ENCODE results near the gene ATP2A2. TPM values are rescaled to one million over a fixed set of nuclear protein-coding genes. Genes with fewer than 3 reads are reported as not detected.

ATP2A2 gene
- total and polyA plus RNA-seq, 3 experiments from 2014 or later: 4.8 to 199 (median 199) TPM

DNA sequence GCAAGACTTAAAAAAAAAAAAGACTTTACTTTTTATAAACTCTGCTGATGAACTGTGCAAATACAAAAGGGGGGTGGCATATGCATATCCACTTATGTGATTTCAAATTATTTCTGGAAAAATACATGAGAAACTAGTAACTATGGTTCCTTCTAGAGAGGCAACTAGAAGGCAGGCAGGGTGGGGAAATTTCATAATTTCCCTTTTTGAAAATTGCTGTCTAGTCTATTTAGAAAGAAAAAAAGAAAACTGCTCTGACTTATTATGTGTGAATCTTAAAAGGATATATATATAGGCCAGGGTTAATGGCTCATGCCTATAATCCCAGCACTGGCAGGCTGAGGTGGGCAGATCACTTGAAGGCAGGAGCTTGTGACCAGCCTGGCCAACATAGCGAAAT, 80.2 kb downstream of the ATP2A2 start:
- no peaks in the 10 kb centered on the region for H3K27me3 Mint-ChIP-seq
- Histone ChIP-seq H3K27me3 (ENCODE audit: insufficient read depth, low read length, poor library complexity, severe bottlenecking) (no peaks in the 10 kb centered on the region), H3K4me1 (ENCODE audit: insufficient read depth, low read length) (no peaks in the 10 kb centered on the region), H3K36me3 (ENCODE audit: insufficient read depth, low read length) (no peaks in the 10 kb centered on the region), H3K9me3 (ENCODE audit: low read length) (no peaks in the 10 kb centered on the region), H3K27ac (ENCODE audit: low read depth, low read length) (no peak overlapping the region), H3K4me3 (ENCODE audit: low read length) (no peak overlapping the region)
- no peak overlapping the region for H3K27ac Mint-ChIP-seq
- H3K4me1 Mint-ChIP-seq: no peaks in the 10 kb centered on the region
- H3K4me3 Mint-ChIP-seq: peak overlapping the region in 1 of 7 donors; percentile 79
- no peak for DNase-seq
- ChIA-PET CTCF (interaction anchor here (1.2 kb wide), 1 partner anchor 70 kb away, joined by 3 read pairs; no protein-coding TSS in a partner anchor), POLR2A (interaction anchor here (1.0 kb wide), 1 partner anchor 70 kb away, joined by 3 read pairs; no protein-coding TSS in a partner anchor)
- no peaks in the 10 kb centered on the region for H3K9me3 Mint-ChIP-seq
- H3K36me3 Mint-ChIP-seq: no peaks in the 10 kb centered on the region

DNA sequence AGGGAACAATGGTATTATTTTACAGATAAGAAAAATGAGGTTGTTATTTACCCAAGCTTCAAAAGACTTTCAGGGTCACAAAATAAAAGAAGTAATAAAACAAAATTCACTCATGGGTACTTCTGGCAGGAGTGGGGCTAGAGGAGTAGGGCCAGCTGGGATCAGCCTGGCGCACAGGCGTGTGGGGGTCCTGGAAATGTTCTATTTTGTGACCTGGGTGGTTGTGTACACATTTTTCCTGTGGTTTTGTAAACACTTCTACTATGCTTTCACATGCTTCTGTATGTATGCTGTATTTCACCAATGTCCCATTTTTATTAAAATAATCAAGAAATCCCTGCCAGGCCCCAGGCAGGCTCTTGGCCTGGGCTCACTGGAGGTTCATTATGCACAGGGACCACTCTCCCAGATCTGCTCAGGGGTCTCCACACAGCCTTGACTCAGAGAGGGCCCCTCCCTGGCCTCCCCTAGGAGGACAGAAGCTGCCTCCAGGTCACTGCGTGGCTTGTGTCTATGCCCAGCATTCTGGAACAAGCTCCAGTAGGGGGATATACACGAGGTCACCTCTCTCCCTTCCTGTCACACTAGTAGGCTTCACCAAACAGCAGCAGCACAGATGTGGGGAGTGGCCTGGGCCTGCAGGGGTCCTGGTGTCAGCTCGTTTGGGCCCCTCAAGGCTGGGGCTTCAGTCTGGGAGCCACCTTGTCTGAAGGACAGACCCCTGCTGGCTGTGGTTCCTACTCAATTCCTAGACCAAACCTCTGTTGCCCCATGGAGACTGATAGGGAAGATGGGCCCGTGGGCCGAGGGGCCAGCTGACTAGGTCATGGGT, 84.7 kb downstream of the ATP2A2 start:
- Mint-ChIP-seq H3K27ac (peak overlapping the region in 2 of 8 donors; percentile 9 to 17), H3K4me1 (no peaks in the 10 kb centered on the region), H3K27me3 (no peaks in the 10 kb centered on the region), H3K9me3 (no peaks in the 10 kb centered on the region), H3K36me3 (no peaks in the 10 kb centered on the region), H3K4me3 (no peak overlapping the region)
- H3K4me1 ChIP-seq (ENCODE audit: insufficient read depth, low read length): no peaks in the 10 kb centered on the region
- no peaks in the 10 kb centered on the region for H3K9me3 ChIP-seq (ENCODE audit: low read length)
- no peaks in the 10 kb centered on the region for H3K27me3 ChIP-seq (ENCODE audit: insufficient read depth, low read length, poor library complexity, severe bottlenecking)
- CTCF ChIA-PET: no interaction called here
- no peaks in the 10 kb centered on the region for H3K36me3 ChIP-seq (ENCODE audit: insufficient read depth, low read length)
- POLR2A ChIA-PET: no interaction called here
- H3K27ac ChIP-seq (ENCODE audit: low read depth, low read length): no peak overlapping the region
- no peak for DNase-seq
- H3K4me3 ChIP-seq (ENCODE audit: low read length): no peak overlapping the region

DNA sequence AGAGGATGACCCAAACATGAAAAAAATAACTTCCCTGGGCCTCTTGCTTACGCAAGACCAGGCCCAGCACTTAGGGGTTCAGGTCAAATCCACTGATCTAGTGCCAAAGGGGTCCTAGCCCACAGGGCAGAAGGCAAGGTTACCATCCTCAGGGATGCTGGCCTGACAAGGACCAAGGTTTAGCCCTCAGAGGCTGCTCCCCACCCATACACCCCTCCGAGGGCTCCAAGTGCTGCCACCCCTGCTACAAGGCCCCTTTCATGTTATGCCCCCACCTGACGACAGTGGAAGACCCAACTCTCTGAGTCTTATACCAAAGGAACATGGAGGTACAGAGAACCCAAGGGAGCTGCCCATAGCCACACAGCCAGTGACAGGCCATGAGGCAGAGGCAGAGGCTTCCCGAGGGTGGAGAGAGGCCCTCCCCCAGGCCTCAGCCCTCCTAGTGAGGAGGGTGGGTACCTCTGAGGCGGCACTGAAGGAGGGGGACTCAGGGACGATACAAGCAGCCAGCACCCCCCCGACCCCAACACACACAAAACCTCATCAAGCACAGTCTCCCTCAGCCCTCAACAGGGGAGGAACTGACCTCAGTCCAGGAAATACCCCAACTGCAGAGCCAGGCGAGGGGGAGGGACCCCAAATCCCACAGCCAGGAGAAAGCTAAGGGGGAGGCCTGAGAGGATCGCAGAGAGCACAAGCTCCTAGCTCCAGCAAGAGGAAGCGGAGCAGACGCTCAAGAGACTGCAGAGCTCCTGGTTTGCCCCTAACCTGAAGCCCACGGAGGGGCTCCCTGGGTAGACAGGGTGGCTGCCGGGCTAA, 85.5 kb downstream of the ATP2A2 start:
- Histone ChIP-seq H3K9me3 (ENCODE audit: low read length) (no peaks in the 10 kb centered on the region), H3K27ac (ENCODE audit: low read depth, low read length) (no peak overlapping the region), H3K4me1 (ENCODE audit: insufficient read depth, low read length) (no peaks in the 10 kb centered on the region), H3K4me3 (ENCODE audit: low read length) (no peak overlapping the region), H3K36me3 (ENCODE audit: insufficient read depth, low read length) (no peaks in the 10 kb centered on the region), H3K27me3 (ENCODE audit: insufficient read depth, low read length, poor library complexity, severe bottlenecking) (no peaks in the 10 kb centered on the region)
- Mint-ChIP-seq H3K27ac (peak overlapping the region in 1 of 8 donors; percentile 50), H3K36me3 (peaks cover 0 to 2% (median 0%) of the 10 kb centered on the region in 3 donors), H3K9me3 (no peaks in the 10 kb centered on the region), H3K27me3 (no peaks in the 10 kb centered on the region), H3K4me3 (no peak overlapping the region), H3K4me1 (peaks cover 0 to 1% (median 1%) of the 10 kb centered on the region in 3 donors)
- ChIA-PET CTCF (interaction anchor here (1.0 kb wide), 1 partner anchor 65 kb away, joined by 3 read pairs; no protein-coding TSS in a partner anchor), POLR2A (no interaction called here)
- no peak for DNase-seq

DNA sequence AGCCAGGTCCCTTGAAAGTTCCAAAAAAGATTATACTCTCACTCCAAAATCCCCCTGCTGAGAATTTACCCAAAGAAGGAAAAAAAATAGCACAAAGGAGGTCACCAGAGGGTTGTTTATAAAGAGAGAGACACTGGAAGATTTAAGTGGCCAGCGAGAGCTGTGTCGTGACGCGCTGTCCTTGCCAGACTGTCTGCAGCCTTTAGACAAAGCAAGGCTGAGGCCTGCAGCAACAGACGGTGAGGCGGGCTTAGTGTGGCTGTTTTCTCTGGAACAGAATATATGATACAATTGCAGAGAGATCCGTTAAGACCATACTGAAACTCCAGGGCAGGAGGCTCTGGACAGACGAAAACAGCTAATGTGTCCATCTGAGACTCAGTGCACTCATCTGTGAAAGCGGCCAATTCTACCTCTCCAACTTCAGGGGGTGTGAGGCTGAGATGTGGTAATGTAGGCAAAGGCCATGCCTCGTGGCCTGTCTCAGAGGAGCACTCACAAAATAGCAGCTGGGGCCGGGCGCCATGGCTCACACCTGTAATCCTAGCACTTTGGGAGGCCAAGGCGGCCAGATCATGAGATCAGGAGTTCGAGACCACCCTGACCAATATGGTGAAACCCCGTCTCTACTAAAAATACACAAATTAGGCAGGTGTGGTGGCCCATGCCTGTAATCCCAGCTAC, 86.3 kb downstream of the ATP2A2 start:
- H3K9me3 Mint-ChIP-seq: no peaks in the 10 kb centered on the region
- H3K36me3 Mint-ChIP-seq: peaks cover 0 to 9% (median 0%) of the 10 kb centered on the region in 3 donors
- ChIA-PET CTCF (interaction anchor here (1.0 kb wide), 1 partner anchor 64 kb away, joined by 3 read pairs; no protein-coding TSS in a partner anchor), POLR2A (no interaction called here)
- no peaks in the 10 kb centered on the region for H3K4me1 ChIP-seq (ENCODE audit: insufficient read depth, low read length)
- no peaks in the 10 kb centered on the region for H3K9me3 ChIP-seq (ENCODE audit: low read length)
- H3K4me1 Mint-ChIP-seq: peaks cover 0 to 9% (median 8%) of the 10 kb centered on the region in 3 donors
- H3K27ac ChIP-seq (ENCODE audit: low read depth, low read length): no peak overlapping the region
- H3K27ac Mint-ChIP-seq: no peak overlapping the region
- no peaks in the 10 kb centered on the region for H3K27me3 Mint-ChIP-seq
- no peaks in the 10 kb centered on the region for H3K36me3 ChIP-seq (ENCODE audit: insufficient read depth, low read length)
- H3K4me3 ChIP-seq (ENCODE audit: low read length): no peak overlapping the region
- DNase-seq: no peak
- H3K27me3 ChIP-seq (ENCODE audit: insufficient read depth, low read length, poor library complexity, severe bottlenecking): no peaks in the 10 kb centered on the region
- no peak overlapping the region for H3K4me3 Mint-ChIP-seq

DNA sequence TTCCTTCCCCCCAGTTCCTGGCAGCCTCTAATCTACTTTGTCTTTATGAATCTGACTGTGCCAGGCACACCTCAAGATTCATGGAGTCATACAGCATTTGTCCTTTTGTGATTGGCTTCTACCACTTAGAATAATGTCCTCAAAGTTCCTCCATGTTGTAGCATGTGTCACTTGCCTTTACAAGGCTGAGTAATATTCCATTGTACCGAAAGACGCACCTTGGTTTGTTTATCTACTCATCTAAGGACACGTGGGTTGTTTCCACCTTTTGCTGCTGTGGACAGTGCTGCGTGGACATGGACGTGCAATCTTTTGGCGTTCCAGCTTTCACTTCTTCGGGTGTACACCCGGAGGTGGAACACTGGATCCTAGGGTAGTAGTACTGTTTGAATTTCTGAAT, 88.9 kb downstream of the ATP2A2 start:
- ChIA-PET POLR2A (interaction anchor here (0.6 kb wide), 1 partner anchor 436 kb away, joined by 10 read pairs; no protein-coding TSS in a partner anchor), CTCF (no interaction called here)
- Mint-ChIP-seq H3K4me1 (peaks cover 0 to 9% (median 8%) of the 10 kb centered on the region in 3 donors), H3K27ac (peak overlapping the region in 2 of 8 donors; percentile 55 to 73), H3K36me3 (peaks cover 0 to 34% (median 6%) of the 10 kb centered on the region in 3 donors), H3K9me3 (no peaks in the 10 kb centered on the region), H3K4me3 (no peak overlapping the region), H3K27me3 (no peaks in the 10 kb centered on the region)
- H3K36me3 ChIP-seq (ENCODE audit: insufficient read depth, low read length): peaks cover 7% of the 10 kb centered on the region
- no peaks in the 10 kb centered on the region for H3K27me3 ChIP-seq (ENCODE audit: insufficient read depth, low read length, poor library complexity, severe bottlenecking)
- no peak overlapping the region for H3K27ac ChIP-seq (ENCODE audit: low read depth, low read length)
- no peaks in the 10 kb centered on the region for H3K4me1 ChIP-seq (ENCODE audit: insufficient read depth, low read length)
- H3K4me3 ChIP-seq (ENCODE audit: low read length): no peak overlapping the region
- DNase-seq: no peak
- H3K9me3 ChIP-seq (ENCODE audit: low read length): no peaks in the 10 kb centered on the region

DNA sequence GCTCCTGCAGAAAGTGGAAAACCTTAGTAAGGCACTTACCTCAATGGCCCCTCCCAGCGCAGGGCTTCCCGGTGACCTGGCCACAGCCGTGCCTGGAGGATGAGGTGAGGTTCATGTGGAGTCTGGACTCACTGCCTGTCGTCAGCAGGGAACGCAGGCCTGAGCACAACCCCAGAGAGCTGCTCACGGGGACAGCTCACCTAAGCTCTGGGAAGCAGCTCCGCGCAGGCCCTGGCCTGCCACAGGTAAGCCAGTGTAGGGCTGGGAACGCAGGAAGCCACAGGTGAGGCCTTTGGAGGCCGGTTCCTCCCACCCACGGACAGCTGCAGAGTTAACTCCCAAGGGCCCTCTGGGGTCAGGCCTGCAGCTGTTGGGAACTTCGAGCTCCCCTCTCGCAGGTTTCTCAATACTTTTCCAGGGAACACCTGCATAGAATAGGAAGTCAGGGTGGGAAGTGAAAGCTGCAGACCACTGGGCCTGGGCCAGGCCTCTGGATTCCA, 89.7 kb downstream of the ATP2A2 start:
- Mint-ChIP-seq H3K9me3 (no peaks in the 10 kb centered on the region), H3K27ac (no peak overlapping the region), H3K4me3 (peak overlapping the region in 1 of 7 donors; percentile 48), H3K27me3 (no peaks in the 10 kb centered on the region), H3K36me3 (peaks cover 0 to 41% (median 9%) of the 10 kb centered on the region in 3 donors), H3K4me1 (peaks cover 0 to 9% (median 8%) of the 10 kb centered on the region in 3 donors)
- H3K9me3 ChIP-seq (ENCODE audit: low read length): no peaks in the 10 kb centered on the region
- H3K36me3 ChIP-seq (ENCODE audit: insufficient read depth, low read length): peaks cover 15% of the 10 kb centered on the region
- POLR2A ChIA-PET: no interaction called here
- no peaks in the 10 kb centered on the region for H3K4me1 ChIP-seq (ENCODE audit: insufficient read depth, low read length)
- no peak overlapping the region for H3K4me3 ChIP-seq (ENCODE audit: low read length)
- no peaks in the 10 kb centered on the region for H3K27me3 ChIP-seq (ENCODE audit: insufficient read depth, low read length, poor library complexity, severe bottlenecking)
- no peak overlapping the region for H3K27ac ChIP-seq (ENCODE audit: low read depth, low read length)
- no peak for DNase-seq
- CTCF ChIA-PET: interaction anchor here (1.1 kb wide), 1 partner anchor 61 kb away, joined by 3 read pairs; no protein-coding TSS in a partner anchor

DNA sequence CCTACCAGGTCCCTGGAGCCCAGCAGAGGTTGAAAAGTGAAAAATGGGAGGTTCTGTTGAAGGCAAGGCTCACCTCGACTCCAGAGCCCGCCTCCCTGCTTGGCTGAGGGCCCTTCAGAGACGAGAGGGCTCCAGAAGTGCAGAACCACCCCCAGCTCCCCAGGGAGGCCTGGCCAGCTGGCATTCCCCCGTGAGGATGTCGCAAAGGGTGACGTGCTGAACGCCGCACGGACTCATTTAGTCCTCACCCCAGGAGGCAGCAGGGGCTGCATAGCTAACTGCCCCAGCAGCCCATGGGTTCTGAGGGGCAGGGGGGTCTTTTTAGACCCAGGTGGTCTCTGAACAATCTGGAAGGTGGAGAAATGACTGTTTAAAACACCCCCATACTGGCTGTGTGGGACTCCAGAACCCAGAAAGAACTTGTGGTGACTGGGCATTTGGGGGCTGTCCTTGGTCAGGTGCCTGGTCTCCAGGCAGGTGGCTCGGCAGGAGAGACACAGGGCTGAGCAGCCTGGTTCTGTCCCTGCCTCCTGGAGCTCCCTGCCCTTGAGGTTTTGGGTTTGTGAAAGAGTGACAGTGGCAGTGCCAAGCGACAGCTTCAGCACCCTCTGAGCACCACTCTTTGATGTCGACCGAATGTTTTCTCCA, 90.5 kb downstream of the ATP2A2 start:
- H3K36me3 Mint-ChIP-seq: peaks cover 0 to 47% (median 13%) of the 10 kb centered on the region in 3 donors
- Histone ChIP-seq H3K9me3 (ENCODE audit: low read length) (no peaks in the 10 kb centered on the region), H3K27me3 (ENCODE audit: insufficient read depth, low read length, poor library complexity, severe bottlenecking) (no peaks in the 10 kb centered on the region), H3K4me3 (ENCODE audit: low read length) (no peak overlapping the region), H3K27ac (ENCODE audit: low read depth, low read length) (no peak overlapping the region), H3K36me3 (ENCODE audit: insufficient read depth, low read length) (peaks cover 18% of the 10 kb centered on the region), H3K4me1 (ENCODE audit: insufficient read depth, low read length) (no peaks in the 10 kb centered on the region)
- POLR2A ChIA-PET: no interaction called here
- no peaks in the 10 kb centered on the region for H3K9me3 Mint-ChIP-seq
- no peaks in the 10 kb centered on the region for H3K27me3 Mint-ChIP-seq
- CTCF ChIA-PET: interaction anchor here (1.0 to 1.1 kb wide), 2 partner anchors 60 to 229 kb away, joined by 3 read pairs; no protein-coding TSS in a partner anchor
- DNase-seq: no peak
- peaks cover 0 to 9% (median 8%) of the 10 kb centered on the region in 3 donors for H3K4me1 Mint-ChIP-seq
- H3K4me3 Mint-ChIP-seq: peak overlapping the region in 1 of 7 donors; percentile 36
- H3K27ac Mint-ChIP-seq: peak overlapping the region in 4 of 8 donors; percentile 47 to 86 (median 76)
